ENCODE measurements around the gene DGLUCY.
"Not testable (repeated sequence)": the region's sequence is repeated elsewhere in the genome, so short reads cannot be mapped to it uniquely, and the experiment has no call there.

Gene DGLUCY

GRCh38 chr14:91117960-91118359 is 4.1 kb downstream of the DGLUCY start:
- no peak for FAIRE-seq
- no peak for DNase-seq (ENCODE audit: insufficient read length, low spot score)
- TF ChIP-seq, protein P1, sequence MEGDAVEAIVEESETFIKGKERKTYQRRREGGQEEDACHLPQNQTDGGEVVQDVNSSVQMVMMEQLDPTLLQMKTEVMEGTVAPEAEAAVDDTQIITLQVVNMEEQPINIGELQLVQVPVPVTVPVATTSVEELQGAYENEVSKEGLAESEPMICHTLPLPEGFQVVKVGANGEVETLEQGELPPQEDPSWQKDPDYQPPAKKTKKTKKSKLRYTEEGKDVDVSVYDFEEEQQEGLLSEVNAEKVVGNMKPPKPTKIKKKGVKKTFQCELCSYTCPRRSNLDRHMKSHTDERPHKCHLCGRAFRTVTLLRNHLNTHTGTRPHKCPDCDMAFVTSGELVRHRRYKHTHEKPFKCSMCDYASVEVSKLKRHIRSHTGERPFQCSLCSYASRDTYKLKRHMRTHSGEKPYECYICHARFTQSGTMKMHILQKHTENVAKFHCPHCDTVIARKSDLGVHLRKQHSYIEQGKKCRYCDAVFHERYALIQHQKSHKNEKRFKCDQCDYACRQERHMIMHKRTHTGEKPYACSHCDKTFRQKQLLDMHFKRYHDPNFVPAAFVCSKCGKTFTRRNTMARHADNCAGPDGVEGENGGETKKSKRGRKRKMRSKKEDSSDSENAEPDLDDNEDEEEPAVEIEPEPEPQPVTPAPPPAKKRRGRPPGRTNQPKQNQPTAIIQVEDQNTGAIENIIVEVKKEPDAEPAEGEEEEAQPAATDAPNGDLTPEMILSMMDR (IDR thresholded peaks at IDR 0.05; ENCODE audit: insufficient read depth, missing control alignments): no peak

- FAIRE-seq: no peak
- DNase-seq (ENCODE audit: insufficient read length, low spot score): no peak
- TF ChIP-seq, protein P1 (IDR thresholded peaks at IDR 0.05; ENCODE audit: insufficient read depth, missing control alignments): no peak
These were observed 4.7 kb downstream of the DGLUCY start for GRCh38 chr14:91118511-91119068.

DNA sequence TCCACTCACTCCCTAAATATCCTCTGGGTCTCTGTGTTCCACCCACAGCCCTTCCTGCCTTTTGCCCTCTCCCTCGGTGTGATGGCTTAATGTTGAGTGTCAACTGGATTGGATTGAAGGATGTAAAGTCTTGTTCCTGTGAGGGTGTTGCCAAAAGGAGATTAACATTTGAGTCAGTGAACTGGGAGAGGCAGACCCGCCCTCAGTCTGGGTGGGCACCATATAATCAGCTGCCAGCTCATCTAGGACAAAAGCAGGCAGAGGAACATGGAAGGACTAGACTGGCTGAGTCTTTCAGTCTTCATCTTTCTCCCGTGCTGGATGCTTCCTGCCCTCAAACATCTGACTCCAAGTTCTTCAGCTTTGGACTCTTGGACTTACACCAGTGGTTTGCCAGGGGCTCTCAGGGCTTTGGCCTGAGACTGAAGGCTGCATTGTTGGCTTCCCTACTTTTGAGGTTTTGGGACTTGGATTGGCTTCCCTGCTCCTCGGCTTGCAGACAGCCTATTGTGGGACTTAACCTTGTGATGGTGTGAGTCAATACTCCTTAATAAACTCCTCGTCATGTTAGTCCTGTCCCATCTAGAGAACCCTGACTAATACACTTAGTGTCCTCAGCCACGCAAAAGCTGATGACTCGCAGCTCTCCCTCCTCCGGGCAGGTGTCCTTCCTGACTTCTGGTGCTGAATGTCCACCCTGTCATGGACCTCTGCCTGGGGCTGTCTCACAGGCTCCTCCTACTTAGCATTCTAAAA is 5.9 kb downstream of the DGLUCY start:
- TF ChIP-seq, protein P1 (IDR thresholded peaks at IDR 0.05; ENCODE audit: insufficient read depth, missing control alignments): no peak
- no peak for FAIRE-seq
- no peak for DNase-seq (ENCODE audit: insufficient read length, low spot score)

DNA sequence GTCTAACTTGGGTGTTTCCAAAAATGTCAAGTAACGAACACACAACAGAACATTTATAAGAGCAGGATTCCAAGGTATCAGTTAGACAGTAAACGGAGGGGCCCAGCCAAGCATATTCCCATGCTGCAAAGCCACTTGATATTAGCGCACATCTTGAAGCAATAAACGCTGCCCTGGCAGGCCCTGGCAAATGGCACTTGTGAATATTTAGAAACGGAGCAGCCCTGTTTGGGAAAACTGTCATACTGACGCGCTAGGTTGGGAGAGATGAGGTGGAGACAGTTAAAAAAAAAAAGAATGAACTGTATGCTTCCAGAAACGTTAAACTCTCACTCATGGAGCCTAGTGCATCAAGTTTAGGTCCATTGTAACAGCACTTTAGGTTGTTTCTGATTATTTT is 9.3 kb downstream of the DGLUCY start:
- DNase-seq (ENCODE audit: insufficient read length, low spot score) (no peak), FAIRE-seq (no peak)
- TF ChIP-seq, protein P1 (IDR thresholded peaks at IDR 0.05; ENCODE audit: insufficient read depth, missing control alignments): no peak

- FAIRE-seq: not testable (repeated sequence)
These were observed 10.8 kb downstream of the DGLUCY start for GRCh38 chr14:91124406-91125270.

GRCh38 chr14:91125271-91125660 is 11.4 kb downstream of the DGLUCY start:
- FAIRE-seq (no peak), DNase-seq (ENCODE audit: insufficient read length, low spot score) (no peak)
- TF ChIP-seq, protein P1 (IDR thresholded peaks at IDR 0.05; ENCODE audit: insufficient read depth, missing control alignments): no peak

More at GRCh38 chr14:91124406-91125270, 10.8 kb downstream of the DGLUCY start:
- not testable (repeated sequence) for DNase-seq (ENCODE audit: insufficient read length, low spot score)

DNA sequence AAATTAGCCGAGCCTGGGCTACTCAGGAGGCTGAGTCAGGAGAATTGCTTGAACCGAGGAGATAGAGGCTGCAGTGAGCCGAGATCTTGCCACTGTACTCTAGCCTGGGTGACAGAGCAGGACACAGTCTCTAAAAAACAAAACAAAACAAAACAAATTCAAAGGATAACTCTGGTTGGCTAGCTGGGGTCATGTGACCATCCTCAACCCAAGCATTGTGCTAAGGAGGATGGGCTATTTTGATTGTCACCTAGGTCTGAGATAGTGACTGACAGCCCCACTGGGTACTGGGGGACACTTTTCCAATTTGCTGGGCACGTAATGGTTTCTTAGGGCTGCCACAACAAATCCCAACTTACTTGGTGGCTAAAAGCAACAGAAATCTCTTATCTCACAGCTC is 11.9 kb downstream of the DGLUCY start:
- no peak for FAIRE-seq
- DNase-seq (ENCODE audit: insufficient read length, low spot score): no peak
- TF ChIP-seq, protein P1 (IDR thresholded peaks at IDR 0.05; ENCODE audit: insufficient read depth, missing control alignments): no peak

Data from D721Med (cell line).